ENCODE results near the gene GNGT2.

GRCh38 chr17:49241040-49241439 lies 30.7 kb upstream of the GNGT2 start:
- no peak for TF ChIP-seq EZH2 (IDR thresholded peaks at IDR 0.05; ENCODE audit: low read depth, unreplicated experiment)
- no peak for TF ChIP-seq POLR2AphosphoS5 (IDR thresholded peaks at IDR 0.05; ENCODE audit: low read depth)
- no peak for TF ChIP-seq REST (IDR thresholded peaks at IDR 0.05; ENCODE audit: unreplicated experiment)
- no peak for TF ChIP-seq CTCF (conservative IDR thresholded peaks at IDR 0.05; ENCODE audit: low read depth in 2 of 2)
- no peak for TF ChIP-seq ZNF114 (CRISPR knock-in tag; IDR thresholded peaks at IDR 0.05)
- no peak for TF ChIP-seq JUNB (IDR thresholded peaks at IDR 0.05; ENCODE audit: unreplicated experiment)
- TF ChIP-seq ZNF331 (CRISPR knock-in tag; IDR thresholded peaks at IDR 0.05; ENCODE audit: low read depth): no peak
- no peak for TF ChIP-seq EZH2phosphoT487 (IDR thresholded peaks at IDR 0.05; ENCODE audit: unreplicated experiment)
- no peak for TF ChIP-seq CREB1 (CRISPR knock-in tag; IDR thresholded peaks at IDR 0.05; ENCODE audit: low read depth)
- TF ChIP-seq, protein P1, sequence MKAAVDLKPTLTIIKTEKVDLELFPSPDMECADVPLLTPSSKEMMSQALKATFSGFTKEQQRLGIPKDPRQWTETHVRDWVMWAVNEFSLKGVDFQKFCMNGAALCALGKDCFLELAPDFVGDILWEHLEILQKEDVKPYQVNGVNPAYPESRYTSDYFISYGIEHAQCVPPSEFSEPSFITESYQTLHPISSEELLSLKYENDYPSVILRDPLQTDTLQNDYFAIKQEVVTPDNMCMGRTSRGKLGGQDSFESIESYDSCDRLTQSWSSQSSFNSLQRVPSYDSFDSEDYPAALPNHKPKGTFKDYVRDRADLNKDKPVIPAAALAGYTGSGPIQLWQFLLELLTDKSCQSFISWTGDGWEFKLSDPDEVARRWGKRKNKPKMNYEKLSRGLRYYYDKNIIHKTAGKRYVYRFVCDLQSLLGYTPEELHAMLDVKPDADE (IDR thresholded peaks at IDR 0.05): no peak

All from GM23338 (cell line).